ENCODE measurements around the gene C2CD4A.

GRCh38 chr15:62053439-62054085 is 13.2 kb upstream of the C2CD4A start:
- TF ChIP-seq CTCF (IDR thresholded peaks at IDR 0.05) (no peak), PHF8 (IDR thresholded peaks at IDR 0.05; ENCODE audit: borderline replicate concordance, low read depth) (no peak), POLR2A (IDR thresholded peaks at IDR 0.05; ENCODE audit: low read length) (no peak), BCL3 (IDR thresholded peaks at IDR 0.05) (no peak), FOXS1 (CRISPR knock-in tag; IDR thresholded peaks at IDR 0.05) (no peak), RFX5 (IDR thresholded peaks at IDR 0.05) (no peak), EP300 (IDR thresholded peaks at IDR 0.05) (no peak), RAD21 (conservative IDR thresholded peaks at IDR 0.05 in 1 of 2, IDR thresholded peaks at IDR 0.05 in 1 of 2) (no peak), RCOR1 (IDR thresholded peaks at IDR 0.05; ENCODE audit: low read depth, low read length) (no peak), HDAC2 (IDR thresholded peaks at IDR 0.05) (no peak), REST (IDR thresholded peaks at IDR 0.05) (no peak), CHD2 (IDR thresholded peaks at IDR 0.05; ENCODE audit: low read length, partially characterized antibody) (no peak), USF2 (IDR thresholded peaks at IDR 0.05) (no peak), ZFP36 (IDR thresholded peaks at IDR 0.05; ENCODE audit: borderline replicate concordance, partially characterized antibody) (no peak)
